DND-41 (cell line): ENCODE results near the gene SDR9C7.

Source experiments
- EZH2 ChIP-seq: IDR thresholded peaks from 3 replicates; pipeline ENCODE4 v1.6.1; 2012; ENCODE audit warnings: borderline replicate concordance, low read depth, mild to moderate bottlenecking, moderate library complexity, low read length, inconsistent platforms; ENCODE audit not compliant: severe bottlenecking
- TF ChIP-seq, protein P1 (sequence below): IDR thresholded peaks from 2 replicates; pipeline ENCODE4 v1.5.1; 2012; ENCODE audit warnings: borderline replicate concordance, low read length, moderate library complexity, mild to moderate bottlenecking; ENCODE audit not compliant: poor library complexity, severe bottlenecking; ENCODE audit errors: extremely low read depth

DNA sequence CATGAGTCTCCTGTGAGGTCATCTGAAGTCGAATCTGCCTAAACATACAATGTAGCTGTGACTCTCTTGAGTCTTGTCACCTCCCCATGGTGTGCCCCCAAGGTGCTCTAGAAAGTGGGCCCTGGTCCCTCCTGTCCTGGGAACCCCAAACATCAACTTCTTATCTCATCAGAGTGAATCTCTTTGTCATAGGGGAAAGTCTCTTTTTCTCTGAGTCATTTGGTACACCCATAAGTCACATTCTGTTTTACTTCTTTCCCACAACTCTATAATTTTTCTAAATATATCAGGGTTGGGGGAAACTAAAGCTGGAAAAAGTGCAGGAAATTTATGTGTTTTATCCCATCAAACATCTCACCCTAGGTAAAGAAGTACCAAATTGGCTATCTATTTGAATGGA, 12.9 kb downstream of the SDR9C7 start:
- TF ChIP-seq, protein P1, sequence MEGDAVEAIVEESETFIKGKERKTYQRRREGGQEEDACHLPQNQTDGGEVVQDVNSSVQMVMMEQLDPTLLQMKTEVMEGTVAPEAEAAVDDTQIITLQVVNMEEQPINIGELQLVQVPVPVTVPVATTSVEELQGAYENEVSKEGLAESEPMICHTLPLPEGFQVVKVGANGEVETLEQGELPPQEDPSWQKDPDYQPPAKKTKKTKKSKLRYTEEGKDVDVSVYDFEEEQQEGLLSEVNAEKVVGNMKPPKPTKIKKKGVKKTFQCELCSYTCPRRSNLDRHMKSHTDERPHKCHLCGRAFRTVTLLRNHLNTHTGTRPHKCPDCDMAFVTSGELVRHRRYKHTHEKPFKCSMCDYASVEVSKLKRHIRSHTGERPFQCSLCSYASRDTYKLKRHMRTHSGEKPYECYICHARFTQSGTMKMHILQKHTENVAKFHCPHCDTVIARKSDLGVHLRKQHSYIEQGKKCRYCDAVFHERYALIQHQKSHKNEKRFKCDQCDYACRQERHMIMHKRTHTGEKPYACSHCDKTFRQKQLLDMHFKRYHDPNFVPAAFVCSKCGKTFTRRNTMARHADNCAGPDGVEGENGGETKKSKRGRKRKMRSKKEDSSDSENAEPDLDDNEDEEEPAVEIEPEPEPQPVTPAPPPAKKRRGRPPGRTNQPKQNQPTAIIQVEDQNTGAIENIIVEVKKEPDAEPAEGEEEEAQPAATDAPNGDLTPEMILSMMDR: no peak
- TF ChIP-seq EZH2: no peak
